A673 (cell line): ENCODE results near the gene LIMCH1. TPM values are rescaled to one million over a fixed set of nuclear protein-coding genes. Genes with fewer than 3 reads are reported as not detected.

Experiments
- BruUV-seq: library from RNA; stranded (reverse); fragments of 400-500 nt; replicated peaks from 2 replicates; lab custom pipeline; 2021; lab: Mats Ljungman, UMichigan
- CTCF ChIA-PET: fragments of 300-600 bp; sonication (Branson Sonifier 250); formaldehyde crosslinking; loops from one replicate; lab custom pipeline; 2022; ENCODE audit warnings: antibody characterized with exemption; lab: Charles Lee
- POLR2A ChIA-PET: fragments of 300-600 bp; sonication (Branson Sonifier 250); formaldehyde crosslinking; loops from one replicate; lab custom pipeline; 2022; ENCODE audit warnings: antibody characterized with exemption; ENCODE audit not compliant: low non-redundant PET; lab: Charles Lee
- DNase-seq: peaks from one replicate; pipeline ENCODE4 v3.0.0-alpha.2; 2015; ENCODE audit warnings: low spot score
- H3K27ac ChIP-seq: fragments of 200-600 bp; sonication (generic); 2 replicates; pipeline ENCODE4 v1.5.1; 2016; ENCODE audit warnings: mixed run types, low read depth, mild to moderate bottlenecking, mixed read lengths, antibody characterized with exemption, low read length; ENCODE audit not compliant: poor library complexity, severe bottlenecking
- H3K27me3 ChIP-seq: fragments of 200-600 bp; sonication (generic); replicated peaks from 2 replicates; pipeline ENCODE4 v1.6.1; 2017; ENCODE audit warnings: mixed run types, low read depth, mild to moderate bottlenecking, mixed read lengths, antibody characterized with exemption, low read length; ENCODE audit not compliant: insufficient read depth, poor library complexity
- H3K36me3 ChIP-seq: fragments of 200-600 bp; sonication (generic); 2 replicates; pipeline ENCODE4 v1.6.1; 2016; ENCODE audit warnings: mixed run types, mild to moderate bottlenecking, mixed read lengths, antibody characterized with exemption, low read length; ENCODE audit not compliant: insufficient read depth, poor library complexity, severe bottlenecking
- H3K4me1 ChIP-seq: fragments of 200-600 bp; sonication (generic); 2 replicates; pipeline ENCODE4 v1.6.1; 2017; ENCODE audit warnings: mixed run types, mild to moderate bottlenecking, mixed read lengths, antibody characterized with exemption, low read length; ENCODE audit not compliant: insufficient read depth, poor library complexity, severe bottlenecking
- H3K4me3 ChIP-seq: fragments of 200-600 bp; sonication (generic); 2 replicates; pipeline ENCODE4 v1.5.1; 2016; ENCODE audit warnings: low read depth, mixed run types, mild to moderate bottlenecking, mixed read lengths, low read length; ENCODE audit not compliant: poor library complexity, severe bottlenecking
- H3K9me3 ChIP-seq: fragments of 200-600 bp; sonication (generic); 2 replicates; pipeline ENCODE4 v1.6.1; 2016; ENCODE audit warnings: mixed run types, low read depth, mild to moderate bottlenecking, mixed read lengths, antibody characterized with exemption, low read length; ENCODE audit not compliant: poor library complexity, severe bottlenecking
- EZH2 ChIP-seq: fragments of 200-600 bp; sonication (generic); IDR thresholded peaks from 2 replicates; pipeline ENCODE4 v1.6.1; 2017; ENCODE audit warnings: borderline replicate concordance, low read depth, mild to moderate bottlenecking, mixed read lengths, antibody characterized with exemption, low read length; ENCODE audit not compliant: poor library complexity, severe bottlenecking
- intact Hi-C: fragments of 100-400 bp; cut with micrococcal nuclease; formaldehyde crosslinking; loops from one replicate; pipeline ENCODE4 v1.10.0; 2022; ENCODE audit not compliant: unreplicated experiment
- total RNA-seq: library from RNA; stranded (reverse); gene quantifications from 2 replicates; pipeline ENCODE4 v1.2.3, GENCODE V29; 2021
- TF ChIP-seq, protein P1 (sequence below): fragments of 300-800, 200-600 bp; sonication (generic); conservative IDR thresholded peaks from 2 replicates; pipeline ENCODE4 v1.5.1; 2017; ENCODE audit warnings: low read depth, mild to moderate bottlenecking, antibody characterized with exemption, low read length, moderate library complexity, mixed read lengths

The LIMCH1 gene
- total RNA-seq, 1 experiment from 2014 or later, result 4.0 TPM

- H3K27me3 ChIP-seq, result peaks cover 53% of the 10 kb centered on the region
- H3K36me3 ChIP-seq, result no peaks in the 10 kb centered on the region
- no TSS peak for BruUV-seq
- TF ChIP-seq EZH2, result no peak
- TF ChIP-seq, protein P1, sequence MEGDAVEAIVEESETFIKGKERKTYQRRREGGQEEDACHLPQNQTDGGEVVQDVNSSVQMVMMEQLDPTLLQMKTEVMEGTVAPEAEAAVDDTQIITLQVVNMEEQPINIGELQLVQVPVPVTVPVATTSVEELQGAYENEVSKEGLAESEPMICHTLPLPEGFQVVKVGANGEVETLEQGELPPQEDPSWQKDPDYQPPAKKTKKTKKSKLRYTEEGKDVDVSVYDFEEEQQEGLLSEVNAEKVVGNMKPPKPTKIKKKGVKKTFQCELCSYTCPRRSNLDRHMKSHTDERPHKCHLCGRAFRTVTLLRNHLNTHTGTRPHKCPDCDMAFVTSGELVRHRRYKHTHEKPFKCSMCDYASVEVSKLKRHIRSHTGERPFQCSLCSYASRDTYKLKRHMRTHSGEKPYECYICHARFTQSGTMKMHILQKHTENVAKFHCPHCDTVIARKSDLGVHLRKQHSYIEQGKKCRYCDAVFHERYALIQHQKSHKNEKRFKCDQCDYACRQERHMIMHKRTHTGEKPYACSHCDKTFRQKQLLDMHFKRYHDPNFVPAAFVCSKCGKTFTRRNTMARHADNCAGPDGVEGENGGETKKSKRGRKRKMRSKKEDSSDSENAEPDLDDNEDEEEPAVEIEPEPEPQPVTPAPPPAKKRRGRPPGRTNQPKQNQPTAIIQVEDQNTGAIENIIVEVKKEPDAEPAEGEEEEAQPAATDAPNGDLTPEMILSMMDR, result no peak
- no peak for DNase-seq
- no peaks in the 10 kb centered on the region for H3K9me3 ChIP-seq
- ChIA-PET POLR2A (no interaction called here), CTCF (no interaction called here)
- peaks cover 8% of the 10 kb centered on the region for H3K4me1 ChIP-seq
- intact Hi-C loops, result no loop called here
- H3K27ac ChIP-seq, result no peak overlapping the region
- no peak overlapping the region for H3K4me3 ChIP-seq
Observed at GRCh38 chr4:41613821-41614220, 75.9 kb downstream of the LIMCH1 start.

DNA sequence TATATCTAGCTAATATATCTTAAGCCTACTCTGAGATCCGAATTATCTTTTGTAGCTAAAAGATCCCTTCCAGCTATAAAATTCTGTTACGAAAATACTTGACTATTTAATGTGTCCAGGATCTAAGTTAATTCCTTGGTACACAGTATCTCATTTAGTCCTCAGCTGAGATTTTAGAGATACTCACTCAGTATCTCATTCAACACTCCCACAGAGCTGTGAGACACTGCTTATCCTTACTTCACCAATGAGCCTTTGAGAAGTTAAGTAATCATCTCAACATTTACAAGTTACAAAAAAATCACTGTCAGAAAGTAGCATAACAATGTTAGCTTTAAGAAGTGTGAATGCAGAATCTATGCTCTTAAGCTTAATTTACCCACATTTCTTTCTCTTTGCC, 76.6 kb downstream of the LIMCH1 start:
- H3K4me3 ChIP-seq, result no peak overlapping the region
- peaks cover 8% of the 10 kb centered on the region for H3K4me1 ChIP-seq
- peaks cover 58% of the 10 kb centered on the region for H3K27me3 ChIP-seq
- H3K27ac ChIP-seq, result no peak overlapping the region
- no peaks in the 10 kb centered on the region for H3K9me3 ChIP-seq
- intact Hi-C loops, result no loop called here
- TF ChIP-seq EZH2, result no peak
- TF ChIP-seq, protein P1, result no peak
- DNase-seq, result no peak
- POLR2A ChIA-PET, result no interaction called here
- BruUV-seq, result no TSS peak
- CTCF ChIA-PET, result no interaction called here
- no peaks in the 10 kb centered on the region for H3K36me3 ChIP-seq

- H3K27me3 ChIP-seq, result peaks cover 76% of the 10 kb centered on the region
- DNase-seq, result no peak
- H3K4me1 ChIP-seq, result no peaks in the 10 kb centered on the region
- no peaks in the 10 kb centered on the region for H3K9me3 ChIP-seq
- no peak for TF ChIP-seq EZH2
- TF ChIP-seq, protein P1, result no peak
- ChIA-PET POLR2A (interaction anchor here (0.6 kb wide), 1 partner anchor 603 kb away, joined by 3 read pairs; no protein-coding TSS in a partner anchor), CTCF (no interaction called here)
- intact Hi-C loops, result no loop called here
- no peak overlapping the region for H3K27ac ChIP-seq
- BruUV-seq, result no TSS peak
- no peak overlapping the region for H3K4me3 ChIP-seq
- H3K36me3 ChIP-seq, result no peaks in the 10 kb centered on the region
Observed at GRCh38 chr4:41619161-41619560, 81.2 kb downstream of the LIMCH1 start.
